Measurements from ENCODE around the gene CNKSR1. TPM values are rescaled to one million over a fixed set of nuclear protein-coding genes. Genes with fewer than 3 reads are reported as not detected.

CNKSR1 gene
- total and polyA plus RNA-seq, 2 of the 13 experiments (the other 11 are each of a cell fraction or from before 2014, with no cell fraction given), result 3.4 to 8.9 TPM

- CTCF ChIA-PET (ENCODE audit: low intra/inter-chr PET ratio, low total read pairs), result no interaction called here
- Histone ChIP-seq H3K9me3 (ENCODE audit: low read length) (no peaks in the 10 kb centered on the region), H3K27ac (ENCODE audit: extremely low read length, insufficient read depth, low read length) (no peak overlapping the region), H2AFZ (ENCODE audit: low read length) (no peak overlapping the region), H3K27me3 (ENCODE audit: control insufficient read depth in 1 of 2, insufficient read depth in 2 of 2, low read length in 2 of 2) (no peaks in the 10 kb centered on the region; a peak in 2 of 5 replicates), H3K4me1 (ENCODE audit: insufficient read depth, low read length) (0 out of 2 replicates have a peak, but pooled peaks cover 13% of the 10 kb centered on the region), H4K20me1 (ENCODE audit: insufficient read depth, low read length) (no peaks in the 10 kb centered on the region), H3K4me2 (ENCODE audit: low read depth, low read length) (no peak overlapping the region), H3K36me3 (replicated peaks in 1 of 2; ENCODE audit: control insufficient read depth in 1 of 2, insufficient read depth in 2 of 2, low read length in 2 of 2) (no peaks in the 10 kb centered on the region), H3K79me2 (ENCODE audit: insufficient read depth, low read length) (no peaks in the 10 kb centered on the region), H3K9ac (ENCODE audit: insufficient read depth, low read depth, low read length) (no peak overlapping the region), H3K4me3 (replicated peaks in 1 of 3; ENCODE audit: insufficient read depth in 1 of 3, low read depth in 2 of 3, low read length in 3 of 3) (no peak overlapping the region)
- ATAC-seq (no peak), FAIRE-seq (no peak), DNase-seq (ENCODE audit: low spot score) (no peak)
- 75% methylated on average over 8 of the region's 8 CpGs for WGBS (ENCODE audit: low lambda C conversion rate)
- no TSS peak for BruUV-seq (replicated peaks)
- POLR2A ChIA-PET, result no interaction called here
- intact Hi-C loops (cut with micrococcal nuclease; ENCODE audit: unreplicated experiment), result no loop called here
- in situ Hi-C loops (cut with HindIII; ENCODE audit: extremely low pct_ligation_motif_present, low pct_unique_long_range_greater_than_20kb), result no loop called here
- TF ChIP-seq MEF2D (CRISPR knock-in tag; IDR thresholded peaks at IDR 0.05), result no peak
- peak; percentile 55; the same call in 1 of the 2 replicates for TF ChIP-seq ZBTB33 (CRISPR knock-in tag; IDR thresholded peaks at IDR 0.05)
- no peak for TF ChIP-seq ZSCAN22 (CRISPR knock-in tag; IDR thresholded peaks at IDR 0.05)
- TF ChIP-seq ZNF20 (CRISPR knock-in tag; IDR thresholded peaks at IDR 0.05), result no peak
These were observed 35.1 kb upstream of the CNKSR1 start for GRCh38 chr1:26142159-26142558.

All from HepG2 (cell line).